Putamen (tissue), 1 donor: ENCODE results near the gene ATAD1.
"Not testable (repeated sequence)": the region's sequence is repeated elsewhere in the genome, so short reads cannot be mapped to it uniquely, and the experiment has no call there.

Experiments
- DNase-seq: peaks from one replicate; pipeline ENCODE4 v3.0.0-alpha.2; 2016; ENCODE audit warnings: low spot score

ATAD1 gene, protein sequence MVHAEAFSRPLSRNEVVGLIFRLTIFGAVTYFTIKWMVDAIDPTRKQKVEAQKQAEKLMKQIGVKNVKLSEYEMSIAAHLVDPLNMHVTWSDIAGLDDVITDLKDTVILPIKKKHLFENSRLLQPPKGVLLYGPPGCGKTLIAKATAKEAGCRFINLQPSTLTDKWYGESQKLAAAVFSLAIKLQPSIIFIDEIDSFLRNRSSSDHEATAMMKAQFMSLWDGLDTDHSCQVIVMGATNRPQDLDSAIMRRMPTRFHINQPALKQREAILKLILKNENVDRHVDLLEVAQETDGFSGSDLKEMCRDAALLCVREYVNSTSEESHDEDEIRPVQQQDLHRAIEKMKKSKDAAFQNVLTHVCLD

DNA sequence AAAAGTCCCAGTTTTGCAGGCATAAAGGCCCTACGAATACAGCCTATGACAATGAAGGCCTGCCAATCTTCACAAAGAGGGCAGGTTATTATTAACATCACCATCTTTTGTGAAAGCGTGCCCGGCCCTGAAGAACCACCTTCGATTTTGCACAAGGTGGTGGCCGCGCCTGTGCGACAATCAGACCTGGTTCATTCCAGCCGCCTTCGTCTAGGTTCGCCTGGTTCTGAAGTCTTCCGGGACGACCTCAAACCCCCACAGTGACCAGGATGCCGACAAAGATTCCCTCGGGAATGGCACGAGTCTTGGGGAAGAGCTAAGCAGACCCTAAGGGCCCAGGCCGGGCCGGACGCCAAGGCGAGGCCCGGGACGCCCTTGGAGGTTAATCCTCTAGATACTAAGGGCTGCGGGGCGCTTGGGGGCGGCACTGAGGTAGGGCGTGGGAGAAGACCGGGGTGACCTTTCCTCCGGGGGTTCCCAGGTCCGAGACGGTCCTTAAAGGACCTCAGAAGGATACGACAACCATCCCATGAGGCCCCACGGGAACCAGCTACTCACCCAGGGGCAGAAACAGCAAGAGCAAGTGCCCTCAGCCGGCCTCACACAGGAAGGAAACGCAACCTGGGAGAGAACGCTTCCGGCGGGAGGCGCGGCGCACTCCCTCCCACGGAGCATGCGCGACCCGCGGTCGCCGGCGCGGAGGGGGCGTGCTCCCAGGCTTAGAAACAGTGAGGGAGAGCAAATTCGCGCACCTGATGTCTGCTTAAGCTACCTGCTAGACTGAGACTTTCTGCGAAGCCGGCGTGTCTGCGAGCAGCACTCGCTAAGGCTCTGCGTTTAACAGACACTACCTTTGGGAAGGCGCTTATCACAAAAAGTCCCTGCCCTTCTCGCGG, at the start of gene ATAD1:
Gene ATAD1 (minus strand): TSS at position 618 of the 896 bp plus-strand sequence. CDS start 3,627 bp downstream, outside the sequence.
- DNase-seq = peak; percentile 87

DNA sequence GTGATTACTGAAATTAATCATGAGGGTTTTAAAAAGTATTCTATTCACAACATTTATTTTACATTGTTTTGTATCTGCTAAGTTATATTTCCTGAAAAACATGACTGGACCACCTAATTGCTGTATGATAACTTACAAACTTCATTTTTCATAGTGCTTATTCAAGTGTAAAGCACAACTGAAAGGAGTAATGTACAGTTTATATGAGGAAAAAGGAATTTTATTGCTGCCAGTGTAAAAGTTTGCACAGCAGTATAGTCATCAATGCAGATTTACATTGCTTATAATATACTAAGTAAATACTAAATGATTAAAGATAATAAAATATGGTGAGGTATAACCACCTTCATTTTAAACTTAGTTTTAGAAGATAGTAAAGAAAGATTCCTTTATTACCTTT, 49.4 kb upstream of the ATAD1 start:
- no peak for DNase-seq

DNA sequence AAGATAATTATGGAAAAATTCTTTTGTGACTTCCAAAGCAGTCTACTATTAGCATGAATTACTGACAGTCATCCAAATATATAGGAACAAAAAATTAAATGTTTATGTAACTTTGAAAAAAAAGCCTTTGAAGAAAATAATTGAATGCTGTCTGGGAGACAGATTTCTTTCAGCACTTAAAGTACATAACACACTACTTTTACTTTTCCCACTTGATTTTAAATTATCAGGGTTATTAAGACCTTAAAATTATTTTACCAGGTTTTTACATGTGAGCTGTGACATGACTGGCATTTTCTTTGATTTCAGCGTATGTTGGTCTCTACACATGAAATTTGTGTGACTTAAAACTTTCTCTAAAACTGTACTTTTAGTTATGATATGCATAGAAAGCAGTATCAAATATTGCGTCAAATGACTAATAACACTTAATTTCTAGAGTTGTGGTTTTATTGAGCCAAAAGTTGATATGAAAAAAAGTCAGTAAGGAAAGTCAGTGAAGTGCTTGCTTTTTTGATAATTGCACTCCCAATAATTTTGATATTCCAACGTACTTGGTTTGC, 48.5 kb upstream of the ATAD1 start:
- DNase-seq = no peak

DNA sequence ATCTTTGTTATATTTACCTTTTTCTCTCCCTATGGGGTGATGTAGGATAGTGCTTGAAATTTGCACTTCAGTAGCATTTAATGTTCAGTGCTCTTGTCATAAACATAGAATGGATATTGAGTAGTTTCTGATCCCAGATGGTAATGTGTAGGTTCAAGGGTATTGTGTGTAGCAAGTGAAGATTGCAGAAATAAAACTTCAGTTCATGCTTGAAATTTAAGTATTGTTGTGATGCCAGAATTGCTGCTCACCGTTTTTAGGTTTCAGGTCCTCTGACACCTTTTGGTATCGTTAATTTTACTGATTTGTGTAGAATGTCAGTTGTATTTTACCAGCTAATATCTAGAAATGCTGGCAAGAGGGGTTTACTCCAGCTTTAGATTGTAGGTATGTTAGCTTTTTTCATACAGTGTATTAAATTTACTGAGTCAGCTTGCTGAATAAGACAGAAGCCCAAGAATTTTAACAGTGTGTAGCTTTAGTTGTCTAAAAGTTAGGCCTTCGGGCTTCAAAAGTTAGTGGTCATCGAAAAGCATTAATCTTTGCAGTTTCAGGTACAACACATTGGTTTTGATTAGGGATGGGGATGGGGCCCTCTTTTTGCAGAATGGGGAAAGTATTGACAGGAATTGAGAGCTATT, 47.3 kb upstream of the ATAD1 start:
- DNase-seq = no peak

GRCh38 chr10:87864496-87865059, 46.6 kb upstream of the ATAD1 start:
- peak; percentile 39 for DNase-seq

GRCh38 chr10:87863951-87864495, 46.0 kb upstream of the ATAD1 start:
- not testable (repeated sequence) for DNase-seq

GRCh38 chr10:87863053-87863943, 45.3 kb upstream of the ATAD1 start, which contains the start of the genes KLLN and PTEN:
KLLN (minus strand) TSS chr10:87863533; CDS start chr10:87862487, 1,046 bp downstream.
PTEN (plus strand) TSS chr10:87863625; CDS start chr10:87864470, 845 bp downstream.
- peak; percentile 91 for DNase-seq

DNA sequence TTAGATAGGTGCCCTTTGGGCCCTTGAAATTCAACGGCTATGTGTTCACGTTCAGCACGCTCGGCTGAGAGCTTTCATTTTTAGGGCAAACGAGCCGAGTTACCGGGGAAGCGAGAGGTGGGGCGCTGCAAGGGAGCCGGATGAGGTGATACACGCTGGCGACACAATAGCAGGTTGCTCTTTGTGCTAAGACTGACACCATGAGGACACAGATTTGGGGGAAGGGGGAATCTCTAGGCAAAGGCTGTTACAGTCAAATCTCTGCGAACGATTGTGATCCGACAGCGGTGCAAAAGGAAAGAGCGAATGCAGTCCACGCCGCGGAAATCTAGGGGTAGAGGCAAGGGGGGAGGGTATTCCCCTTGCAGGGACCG, 44.6 kb upstream of the ATAD1 start:
- DNase-seq = peak; percentile 63

- DNase-seq = peak; percentile 94
Measured at GRCh38 chr10:87861953-87862678, 44.1 kb upstream of the ATAD1 start.

DNA sequence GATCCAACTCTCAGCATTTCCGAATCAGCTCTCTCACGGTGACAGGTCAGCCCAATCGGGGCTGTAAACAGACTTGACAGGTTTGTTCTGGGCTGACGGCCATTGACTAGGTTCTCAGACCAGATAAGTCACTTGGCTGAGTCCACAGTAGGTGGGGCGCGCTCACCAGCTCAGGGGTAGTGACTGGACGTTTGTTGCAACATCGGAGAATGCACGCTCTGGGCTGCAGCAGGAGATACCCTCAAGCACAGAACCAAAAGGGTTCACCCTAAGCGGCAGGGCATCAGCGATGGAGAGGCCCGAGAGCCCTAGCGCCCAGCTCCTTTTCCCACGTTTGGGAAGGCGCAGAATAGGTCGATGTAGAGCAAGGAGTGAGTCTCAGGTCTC, 43.5 kb upstream of the ATAD1 start:
- peak; percentile 33 for DNase-seq

GRCh38 chr10:87860816-87861403, 42.9 kb upstream of the ATAD1 start:
- DNase-seq = no peak

DNA sequence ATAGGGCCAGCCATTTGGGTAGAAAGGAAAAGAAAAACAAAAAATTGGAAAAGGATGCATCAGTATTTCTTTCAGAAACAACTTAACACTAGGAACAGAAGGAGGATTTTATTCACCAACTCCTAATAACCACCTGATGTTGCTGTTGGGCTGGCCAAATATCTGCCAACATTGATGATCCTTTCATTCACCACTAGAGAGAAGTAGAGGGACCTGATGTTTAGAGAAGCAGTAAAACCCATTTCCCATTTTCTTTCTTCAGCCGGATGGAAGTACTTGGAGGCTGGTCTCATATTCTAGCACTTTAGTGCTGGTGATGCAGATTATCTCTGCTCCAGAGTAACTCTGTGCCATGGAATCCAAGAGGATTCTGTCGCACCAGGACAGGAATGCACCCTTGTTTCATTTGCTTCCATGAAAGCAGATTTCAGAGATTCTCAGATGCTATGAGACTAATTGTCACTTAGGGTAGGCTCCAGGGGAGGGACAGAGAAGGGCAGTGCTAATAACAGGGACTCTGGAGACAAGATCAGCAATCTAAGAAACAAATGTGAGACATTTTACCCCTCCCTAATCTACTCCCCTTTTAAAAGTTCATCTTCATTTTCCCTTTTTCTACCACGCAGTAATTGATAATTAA, 42.2 kb upstream of the ATAD1 start:
- peak; percentile 33 for DNase-seq

GRCh38 chr10:87855665-87856064, 37.6 kb upstream of the ATAD1 start:
- not testable (repeated sequence) for DNase-seq

DNA sequence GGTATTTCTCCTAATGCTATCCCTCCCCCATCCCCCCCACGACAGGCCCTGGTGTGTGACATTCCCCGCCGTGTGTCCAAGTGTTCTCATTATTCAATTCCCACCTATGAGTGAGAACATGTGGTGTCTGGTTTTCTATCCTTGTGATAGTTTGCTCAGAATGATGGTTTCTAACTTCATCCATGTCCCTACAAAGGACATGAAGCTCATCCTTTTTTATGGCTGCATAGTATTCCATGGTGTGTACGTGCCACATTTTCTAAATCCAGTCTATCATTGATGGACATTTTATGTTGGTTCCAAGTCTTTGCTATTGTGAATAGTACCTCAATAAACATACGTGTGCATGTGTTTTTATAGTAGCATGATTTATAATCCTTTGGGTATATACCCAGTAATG, 37.2 kb upstream of the ATAD1 start:
- DNase-seq = not testable (repeated sequence)

GRCh38 chr10:87852089-87852488, 34.1 kb upstream of the ATAD1 start:
- no peak for DNase-seq

- DNase-seq = peak; percentile 22
Measured at GRCh38 chr10:87850742-87851205, 32.7 kb upstream of the ATAD1 start.

GRCh38 chr10:87849001-87849400, 31.0 kb upstream of the ATAD1 start:
- DNase-seq = no peak

- DNase-seq = no peak
Measured at GRCh38 chr10:87847550-87847949, 29.5 kb upstream of the ATAD1 start.

GRCh38 chr10:87846711-87847110, 28.7 kb upstream of the ATAD1 start:
- DNase-seq = not testable (repeated sequence)
